ENCODE results near the gene NRL. TPM values are rescaled to one million over a fixed set of nuclear protein-coding genes. Genes with fewer than 3 reads are reported as not detected.
"Not testable (repeated sequence)": the region's sequence is repeated elsewhere in the genome, so short reads cannot be mapped to it uniquely, and the experiment has no call there.

Gene NRL
- total RNA-seq, 1 donor: 0.90 TPM

- H3K4me3 ChIP-seq (ENCODE audit: low read depth, low read length): no peak overlapping the region
- no peak for TF ChIP-seq CTCF (IDR thresholded peaks at IDR 0.05; ENCODE audit: insufficient read depth, low read length)
- DNase-seq (ENCODE audit: low read depth): no peak
Observed at GRCh38 chr14:24038686-24039085, 76.1 kb downstream of the NRL start.

- DNase-seq (ENCODE audit: low read depth): no peak
- TF ChIP-seq CTCF (IDR thresholded peaks at IDR 0.05; ENCODE audit: insufficient read depth, low read length): no peak
- no peak overlapping the region for H3K4me3 ChIP-seq (ENCODE audit: low read depth, low read length)
Observed at GRCh38 chr14:24037658-24038037, 77.1 kb downstream of the NRL start.

GRCh38 chr14:24036963-24037657 lies 77.6 kb downstream of the NRL start:
- H3K4me3 ChIP-seq (ENCODE audit: low read depth, low read length): peak overlapping the region; percentile 69
- DNase-seq (ENCODE audit: low read depth): not testable (repeated sequence)

GRCh38 chr14:24036169-24036962 lies 78.4 kb downstream of the NRL start:
- H3K4me3 ChIP-seq (ENCODE audit: low read depth, low read length): peak overlapping the region; percentile 69
- peak; percentile 64 for DNase-seq (ENCODE audit: low read depth)
- peak; percentile 88 for TF ChIP-seq CTCF (IDR thresholded peaks at IDR 0.05; ENCODE audit: insufficient read depth, low read length)

- DNase-seq (ENCODE audit: low read depth): not testable (repeated sequence)
- peak overlapping the region; percentile 69 for H3K4me3 ChIP-seq (ENCODE audit: low read depth, low read length)
Observed at GRCh38 chr14:24035769-24036168, 79.0 kb downstream of the NRL start.

- H3K4me3 ChIP-seq (ENCODE audit: low read depth, low read length): no peak overlapping the region
- no peak for TF ChIP-seq CTCF (IDR thresholded peaks at IDR 0.05; ENCODE audit: insufficient read depth, low read length)
- peak; percentile 87 for DNase-seq (ENCODE audit: low read depth)
Observed at GRCh38 chr14:24032727-24033418, 81.9 kb downstream of the NRL start.

- DNase-seq (ENCODE audit: low read depth); H3K4me3 ChIP-seq (ENCODE audit: low read depth, low read length): not testable (repeated sequence)
Observed at GRCh38 chr14:24031331-24031730, 83.4 kb downstream of the NRL start.

GRCh38 chr14:24029687-24030086 lies 85.1 kb downstream of the NRL start:
- H3K4me3 ChIP-seq (ENCODE audit: low read depth, low read length); DNase-seq (ENCODE audit: low read depth): not testable (repeated sequence)

Small RNAs within 50 kb of the gene (small RNA-seq; reads per million reads assigned to genes)
- not detected for gene RNA5SP383

Other genes starting within 250 kb of the NRL start
- 21.4 and 58.4 TPM in 2 replicates for gene DHRS4, start 161.2 kb downstream of the NRL start, total RNA-seq (ENCODE audit: low replicate concordance)
- gene DHRS4L2, start 126.0 kb downstream of the NRL start, total RNA-seq (ENCODE audit: low replicate concordance): 5.5 and 8.3 TPM in 2 replicates
- not detected in 2 replicates for gene CARMIL3, start 62.9 kb downstream of the NRL start, total RNA-seq (ENCODE audit: low replicate concordance)
- gene CPNE6, start 43.4 kb downstream of the NRL start, total RNA-seq (ENCODE audit: low replicate concordance): not detected in 2 replicates
- 20.1 and 36.5 TPM in 2 replicates for gene PCK2, start 20.6 kb downstream of the NRL start, total RNA-seq (ENCODE audit: low replicate concordance)
- 44.6 and 85.3 TPM in 2 replicates for gene DCAF11, start 172 bp downstream of the NRL start, total RNA-seq (ENCODE audit: low replicate concordance)
- 0.18 TPM in 1 of 2 replicates, not detected in the other for gene FITM1, start 15.7 kb upstream of the NRL start, total RNA-seq (ENCODE audit: low replicate concordance)
- gene PSME1, start 21.2 kb upstream of the NRL start, total RNA-seq (ENCODE audit: low replicate concordance): 84.8 and 117 TPM in 2 replicates
- 3.8 and 11.9 TPM in 2 replicates for gene EMC9, start 26.6 kb upstream of the NRL start, total RNA-seq (ENCODE audit: low replicate concordance)
- 33.4 and 78.3 TPM in 2 replicates for gene PSME2, start 31.7 kb upstream of the NRL start, total RNA-seq (ENCODE audit: low replicate concordance)
- 51.1 and 165 TPM in 2 replicates for gene RNF31, start 32.5 kb upstream of the NRL start, total RNA-seq (ENCODE audit: low replicate concordance)
- 43.8 and 63.1 TPM in 2 replicates for gene IRF9, start 46.3 kb upstream of the NRL start, total RNA-seq (ENCODE audit: low replicate concordance)
- gene REC8, start 57.1 kb upstream of the NRL start, total RNA-seq (ENCODE audit: low replicate concordance): 1.9 and 4.2 TPM in 2 replicates
- gene IPO4, start 73.9 kb upstream of the NRL start, total RNA-seq (ENCODE audit: low replicate concordance): 44.0 and 52.0 TPM in 2 replicates
- gene TM9SF1, start 80.5 kb upstream of the NRL start, total RNA-seq (ENCODE audit: low replicate concordance): 50.9 and 73.9 TPM in 2 replicates
- gene TSSK4, start 90.7 kb upstream of the NRL start, total RNA-seq (ENCODE audit: low replicate concordance): 0.27 TPM in 1 of 2 replicates, not detected in the other
- gene CHMP4A, start 98.5 kb upstream of the NRL start, total RNA-seq (ENCODE audit: low replicate concordance): 70.7 and 159 TPM in 2 replicates
- gene MDP1, start 101.1 kb upstream of the NRL start, total RNA-seq (ENCODE audit: low replicate concordance): 11.8 and 23.2 TPM in 2 replicates
- 38.8 and 136 TPM in 2 replicates for gene NEDD8, start 117.4 kb upstream of the NRL start, total RNA-seq (ENCODE audit: low replicate concordance)
- 53.6 and 207 TPM in 2 replicates for gene GMPR2, start 118.0 kb upstream of the NRL start, total RNA-seq (ENCODE audit: low replicate concordance)
- 53.0 and 60.5 TPM in 2 replicates for gene TINF2, start 127.7 kb upstream of the NRL start, total RNA-seq (ENCODE audit: low replicate concordance)
- 0.36 and 6.1 TPM in 2 replicates for gene TGM1, start 148.2 kb upstream of the NRL start, total RNA-seq (ENCODE audit: low replicate concordance)
- 21.2 and 26.7 TPM in 2 replicates for gene RABGGTA, start 156.6 kb upstream of the NRL start, total RNA-seq (ENCODE audit: low replicate concordance)
- gene DHRS1, start 184.8 kb upstream of the NRL start, total RNA-seq (ENCODE audit: low replicate concordance): 8.7 and 20.7 TPM in 2 replicates
- 16.4 and 19.6 TPM in 2 replicates for gene NOP9, start 184.9 kb upstream of the NRL start, total RNA-seq (ENCODE audit: low replicate concordance)
- gene CIDEB, start 193.0 kb upstream of the NRL start, total RNA-seq (ENCODE audit: low replicate concordance): 1.9 and 4.2 TPM in 2 replicates
- 3.5 and 18.6 TPM in 2 replicates for gene LTB4R2, start 195.2 kb upstream of the NRL start, total RNA-seq (ENCODE audit: low replicate concordance)
- gene LTB4R, start 196.6 kb upstream of the NRL start, total RNA-seq (ENCODE audit: low replicate concordance): 0.98 and 1.5 TPM in 2 replicates
- gene ADCY4, start 220.1 kb upstream of the NRL start, total RNA-seq (ENCODE audit: low replicate concordance): 1.2 and 6.3 TPM in 2 replicates
- 0.99 and 3.0 TPM in 2 replicates for gene RIPK3, start 225.0 kb upstream of the NRL start, total RNA-seq (ENCODE audit: low replicate concordance)